ENCODE results near the gene FAM222A.

Gene FAM222A

GRCh38 chr12:109778684-109779083 is 65.1 kb downstream of the FAM222A start:
- Mint-ChIP-seq H3K9me3 (no peaks in the 10 kb centered on the region), H3K4me3 (no peak overlapping the region), H3K27ac (ENCODE audit: low read depth) (no peak overlapping the region), H3K36me3 (ENCODE audit: insufficient read depth) (peaks cover 2% of the 10 kb centered on the region), H3K27me3 (peaks cover 17% of the 10 kb centered on the region), H3K4me1 (peaks cover 7% of the 10 kb centered on the region)
- ATAC-seq (replicated peaks; ENCODE audit: extremely low read depth, poor library complexity, severe bottlenecking) (no peak), DNase-seq (ENCODE audit: low spot score in 2 of 2) (no peak)

- no peak overlapping the region for H3K4me3 Mint-ChIP-seq
- H3K4me1 Mint-ChIP-seq = peaks cover 7% of the 10 kb centered on the region
- H3K27me3 Mint-ChIP-seq = peaks cover 20% of the 10 kb centered on the region
- H3K27ac Mint-ChIP-seq (ENCODE audit: low read depth) = no peak overlapping the region
- DNase-seq (ENCODE audit: low spot score in 2 of 2) (no peak), ATAC-seq (replicated peaks; ENCODE audit: extremely low read depth, poor library complexity, severe bottlenecking) (no peak)
- H3K36me3 Mint-ChIP-seq (ENCODE audit: insufficient read depth) = peaks cover 4% of the 10 kb centered on the region
- H3K9me3 Mint-ChIP-seq = no peaks in the 10 kb centered on the region
Measured at GRCh38 chr12:109779382-109779781, 65.8 kb downstream of the FAM222A start.

GRCh38 chr12:109781668-109782325 is 68.2 kb downstream of the FAM222A start:
- no peak for DNase-seq (ENCODE audit: low spot score in 2 of 2)
- Mint-ChIP-seq H3K36me3 (ENCODE audit: insufficient read depth) (peaks cover 4% of the 10 kb centered on the region), H3K27me3 (peaks cover 29% of the 10 kb centered on the region), H3K4me3 (no peak overlapping the region), H3K4me1 (peaks cover 7% of the 10 kb centered on the region), H3K27ac (ENCODE audit: low read depth) (no peak overlapping the region), H3K9me3 (no peaks in the 10 kb centered on the region)
- ATAC-seq (replicated peaks; ENCODE audit: extremely low read depth, poor library complexity, severe bottlenecking) = no peak

DNA sequence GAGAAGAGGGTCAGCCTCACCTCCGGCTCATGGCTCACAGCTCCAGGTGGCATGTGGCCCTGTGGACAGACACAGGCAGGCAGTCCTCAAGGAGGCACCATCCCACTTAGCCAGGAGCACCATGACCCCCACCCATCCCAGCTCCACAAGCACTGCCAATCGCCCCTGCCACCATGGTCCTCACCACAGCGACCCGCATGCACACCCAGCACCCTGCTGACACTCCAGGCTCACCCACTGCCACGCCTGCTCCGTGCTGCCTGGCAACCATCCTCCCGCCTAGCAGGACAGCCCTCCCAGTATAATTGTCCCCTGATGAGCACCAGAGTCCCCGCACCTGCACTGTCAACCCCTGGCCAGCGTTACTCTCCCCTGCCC is 68.7 kb downstream of the FAM222A start:
- Mint-ChIP-seq H3K27ac (ENCODE audit: low read depth) (no peak overlapping the region), H3K9me3 (no peaks in the 10 kb centered on the region), H3K27me3 (peaks cover 33% of the 10 kb centered on the region), H3K36me3 (ENCODE audit: insufficient read depth) (peaks cover 4% of the 10 kb centered on the region), H3K4me3 (no peak overlapping the region), H3K4me1 (peaks cover 6% of the 10 kb centered on the region)
- DNase-seq (ENCODE audit: low spot score in 2 of 2) (no peak), ATAC-seq (replicated peaks; ENCODE audit: extremely low read depth, poor library complexity, severe bottlenecking) (no peak)

DNA sequence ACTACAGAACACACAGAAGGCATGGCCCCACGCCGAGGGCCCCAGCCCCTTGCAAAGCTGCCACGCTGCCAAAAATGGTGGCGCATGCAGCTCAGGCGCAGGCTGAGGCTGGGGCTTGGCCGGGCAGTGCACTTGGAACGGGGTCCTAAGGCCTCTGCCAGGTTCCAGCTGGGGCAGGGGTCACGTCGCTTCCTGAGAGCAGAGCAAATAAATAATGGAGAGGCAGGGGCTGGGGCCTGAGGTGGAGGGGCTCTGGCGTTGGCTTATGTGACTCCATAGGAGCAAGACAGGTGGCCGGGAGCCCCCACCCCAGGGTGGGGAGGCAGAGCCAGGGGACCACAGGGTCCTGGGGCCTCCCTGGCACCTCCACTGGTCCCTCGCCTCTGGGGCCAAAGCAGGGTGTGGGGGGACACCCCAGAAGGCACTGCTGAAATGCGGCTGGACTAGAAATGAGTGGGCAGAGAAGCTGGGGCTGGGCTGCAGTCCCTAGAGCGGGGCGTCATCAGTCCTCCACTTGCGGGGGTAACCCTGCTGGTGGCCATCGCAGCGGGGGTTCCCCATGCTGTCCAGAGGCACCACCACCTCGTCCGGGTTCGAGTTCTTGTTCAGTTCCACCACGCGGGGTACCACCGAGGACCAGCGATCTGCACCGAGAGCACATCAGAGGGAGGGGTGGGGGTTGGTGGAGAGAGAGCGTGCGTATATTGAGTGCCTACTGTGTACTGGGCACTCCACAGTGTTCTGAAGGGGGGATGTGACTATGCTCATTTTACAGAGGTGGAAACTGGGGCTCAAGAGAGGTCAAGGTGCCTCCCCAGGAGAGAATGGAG is 69.7 kb downstream of the FAM222A start:
- Mint-ChIP-seq H3K4me3 (no peak overlapping the region), H3K36me3 (ENCODE audit: insufficient read depth) (peaks cover 4% of the 10 kb centered on the region), H3K4me1 (no peaks in the 10 kb centered on the region), H3K27me3 (peaks cover 43% of the 10 kb centered on the region), H3K27ac (ENCODE audit: low read depth) (no peak overlapping the region), H3K9me3 (no peaks in the 10 kb centered on the region)
- no peak for DNase-seq (ENCODE audit: low spot score in 2 of 2)
- no peak for ATAC-seq (replicated peaks; ENCODE audit: extremely low read depth, poor library complexity, severe bottlenecking)

- no peak for DNase-seq (ENCODE audit: low spot score in 2 of 2)
- Mint-ChIP-seq H3K27ac (ENCODE audit: low read depth) (no peak overlapping the region), H3K4me1 (no peaks in the 10 kb centered on the region), H3K4me3 (no peak overlapping the region), H3K36me3 (ENCODE audit: insufficient read depth) (peaks cover 4% of the 10 kb centered on the region), H3K27me3 (peaks cover 47% of the 10 kb centered on the region), H3K9me3 (no peaks in the 10 kb centered on the region)
- ATAC-seq (replicated peaks; ENCODE audit: extremely low read depth, poor library complexity, severe bottlenecking) = no peak
Measured at GRCh38 chr12:109783965-109784244, 70.3 kb downstream of the FAM222A start.

- peaks cover 3% of the 10 kb centered on the region for H3K36me3 Mint-ChIP-seq (ENCODE audit: insufficient read depth)
- ATAC-seq (replicated peaks; ENCODE audit: extremely low read depth, poor library complexity, severe bottlenecking) (no peak), DNase-seq (ENCODE audit: low spot score in 2 of 2) (no peak)
- H3K27ac Mint-ChIP-seq (ENCODE audit: low read depth) = no peak overlapping the region
- H3K4me3 Mint-ChIP-seq = no peak overlapping the region
- no peaks in the 10 kb centered on the region for H3K4me1 Mint-ChIP-seq
- no peaks in the 10 kb centered on the region for H3K9me3 Mint-ChIP-seq
- peaks cover 47% of the 10 kb centered on the region for H3K27me3 Mint-ChIP-seq
Measured at GRCh38 chr12:109785854-109786253, 72.2 kb downstream of the FAM222A start.

- H3K9me3 Mint-ChIP-seq = no peaks in the 10 kb centered on the region
- peaks cover 48% of the 10 kb centered on the region for H3K27me3 Mint-ChIP-seq
- no peak overlapping the region for H3K27ac Mint-ChIP-seq (ENCODE audit: low read depth)
- DNase-seq (ENCODE audit: low spot score in 2 of 2) = no peak
- no peak for ATAC-seq (replicated peaks; ENCODE audit: extremely low read depth, poor library complexity, severe bottlenecking)
- no peaks in the 10 kb centered on the region for H3K4me1 Mint-ChIP-seq
- no peak overlapping the region for H3K4me3 Mint-ChIP-seq
- H3K36me3 Mint-ChIP-seq (ENCODE audit: insufficient read depth) = peaks cover 3% of the 10 kb centered on the region
Measured at GRCh38 chr12:109786799-109787198, 73.2 kb downstream of the FAM222A start.

DNA sequence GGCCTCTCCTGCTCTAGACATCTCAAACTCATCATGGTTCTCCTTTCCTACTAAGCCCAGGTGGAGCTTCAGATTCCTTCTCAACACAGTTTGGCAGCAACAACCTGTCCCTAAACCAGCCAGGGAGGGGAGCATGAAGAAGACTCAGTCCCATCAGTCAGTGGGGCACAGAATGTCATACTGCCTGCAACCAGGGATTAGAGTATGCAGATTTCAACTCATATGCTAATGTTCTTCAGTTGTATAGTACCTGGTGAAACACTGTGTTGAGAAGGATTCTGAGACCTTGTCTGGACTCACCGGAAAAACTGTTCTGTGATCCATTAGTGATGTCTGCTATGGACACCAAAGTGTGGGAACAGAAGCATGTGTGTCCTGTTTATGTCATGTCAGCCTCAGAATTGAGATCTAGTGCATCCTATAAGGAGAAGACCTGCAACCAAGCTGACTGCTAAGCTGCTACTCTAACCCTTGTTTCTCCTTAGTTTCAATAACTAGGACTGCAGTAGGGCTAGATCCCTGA is 76.0 kb downstream of the FAM222A start:
- no peaks in the 10 kb centered on the region for H3K36me3 Mint-ChIP-seq (ENCODE audit: insufficient read depth)
- no peaks in the 10 kb centered on the region for H3K4me1 Mint-ChIP-seq
- ATAC-seq (replicated peaks; ENCODE audit: extremely low read depth, poor library complexity, severe bottlenecking) (no peak), DNase-seq (ENCODE audit: low spot score in 2 of 2) (no peak)
- no peak overlapping the region for H3K4me3 Mint-ChIP-seq
- H3K27ac Mint-ChIP-seq (ENCODE audit: low read depth) = no peak overlapping the region
- peaks cover 51% of the 10 kb centered on the region for H3K27me3 Mint-ChIP-seq
- no peaks in the 10 kb centered on the region for H3K9me3 Mint-ChIP-seq

DNA sequence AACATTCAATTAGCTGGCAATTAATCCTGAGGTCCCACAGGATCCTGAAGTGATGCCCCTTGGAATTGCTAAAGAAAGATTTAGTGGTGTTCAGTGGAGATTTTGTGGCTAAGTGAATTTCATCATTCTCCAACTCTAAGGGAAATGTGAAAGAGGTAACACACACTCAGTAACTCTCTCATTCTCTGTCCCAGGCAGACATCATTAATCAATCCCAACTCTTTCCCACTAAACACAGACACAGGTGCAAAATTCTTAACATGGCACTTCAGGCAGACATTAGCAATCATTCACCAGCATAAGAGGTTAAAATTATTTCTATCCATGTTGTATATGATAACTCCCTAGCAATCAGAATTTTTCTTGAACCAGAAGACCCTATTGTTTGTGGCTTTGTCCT is 79.4 kb downstream of the FAM222A start:
- Mint-ChIP-seq H3K27ac (ENCODE audit: low read depth) (no peak overlapping the region), H3K4me1 (no peaks in the 10 kb centered on the region), H3K36me3 (ENCODE audit: insufficient read depth) (no peaks in the 10 kb centered on the region), H3K27me3 (peaks cover 48% of the 10 kb centered on the region), H3K4me3 (no peak overlapping the region), H3K9me3 (no peaks in the 10 kb centered on the region)
- no peak for ATAC-seq (replicated peaks; ENCODE audit: extremely low read depth, poor library complexity, severe bottlenecking)
- no peak for DNase-seq (ENCODE audit: low spot score in 2 of 2)

GRCh38 chr12:109793411-109793810 is 79.8 kb downstream of the FAM222A start:
- Mint-ChIP-seq H3K36me3 (ENCODE audit: insufficient read depth) (peaks cover 2% of the 10 kb centered on the region), H3K27me3 (peaks cover 48% of the 10 kb centered on the region), H3K4me1 (no peaks in the 10 kb centered on the region), H3K27ac (ENCODE audit: low read depth) (no peak overlapping the region), H3K9me3 (no peaks in the 10 kb centered on the region), H3K4me3 (no peak overlapping the region)
- no peak for DNase-seq (ENCODE audit: low spot score in 2 of 2)
- no peak for ATAC-seq (replicated peaks; ENCODE audit: extremely low read depth, poor library complexity, severe bottlenecking)

DNA sequence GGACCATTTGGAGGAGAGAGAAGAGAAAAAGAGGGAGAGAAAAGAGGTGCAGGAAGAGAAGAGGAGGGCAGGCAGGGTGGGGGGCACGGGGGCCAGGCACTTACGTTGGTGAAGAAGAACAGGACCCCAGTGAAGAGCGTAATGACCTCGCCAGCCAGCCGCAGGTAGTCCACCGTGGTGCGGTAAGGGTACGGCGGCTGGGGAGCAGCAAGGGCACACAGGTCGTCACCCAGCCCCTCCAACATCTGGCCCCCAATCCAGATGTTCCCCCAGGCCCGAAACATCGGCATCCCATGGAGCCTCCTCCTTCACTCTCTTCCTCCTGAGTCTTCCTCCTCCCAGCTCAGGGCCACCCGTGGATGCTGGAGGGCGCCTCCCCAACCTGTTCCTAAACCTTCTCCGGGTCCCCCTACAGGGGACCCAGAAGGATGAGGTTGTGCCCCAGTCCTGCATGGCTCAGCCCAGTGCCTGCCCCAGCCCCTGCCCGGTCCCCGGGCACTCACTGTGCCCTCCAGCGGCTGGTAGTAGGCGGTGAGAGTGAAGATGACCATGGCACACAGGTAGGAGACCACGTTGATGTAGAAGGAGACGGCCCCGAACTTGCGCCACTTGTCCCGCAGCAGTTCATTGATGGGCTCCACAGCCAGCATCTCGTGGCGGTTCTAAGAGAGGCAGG is 80.3 kb downstream of the FAM222A start:
- Mint-ChIP-seq H3K4me1 (no peaks in the 10 kb centered on the region), H3K36me3 (ENCODE audit: insufficient read depth) (peaks cover 2% of the 10 kb centered on the region), H3K27me3 (peaks cover 45% of the 10 kb centered on the region), H3K27ac (ENCODE audit: low read depth) (no peak overlapping the region), H3K4me3 (no peak overlapping the region), H3K9me3 (no peaks in the 10 kb centered on the region)
- DNase-seq (ENCODE audit: low spot score in 2 of 2) (no peak), ATAC-seq (replicated peaks; ENCODE audit: extremely low read depth, poor library complexity, severe bottlenecking) (no peak)

- no peaks in the 10 kb centered on the region for H3K4me1 Mint-ChIP-seq
- DNase-seq (ENCODE audit: low spot score in 2 of 2) (no peak), ATAC-seq (replicated peaks; ENCODE audit: extremely low read depth, poor library complexity, severe bottlenecking) (no peak)
- no peak overlapping the region for H3K27ac Mint-ChIP-seq (ENCODE audit: low read depth)
- H3K4me3 Mint-ChIP-seq = no peak overlapping the region
- peaks cover 45% of the 10 kb centered on the region for H3K27me3 Mint-ChIP-seq
- H3K9me3 Mint-ChIP-seq = no peaks in the 10 kb centered on the region
- H3K36me3 Mint-ChIP-seq (ENCODE audit: insufficient read depth) = peaks cover 2% of the 10 kb centered on the region
Measured at GRCh38 chr12:109795023-109795422, 81.4 kb downstream of the FAM222A start.
